GM21526 (cell line): Measurements from ENCODE around the gene WDR73.
"Not testable (repeated sequence)": the region's sequence is repeated elsewhere in the genome, so short reads cannot be mapped to it uniquely, and the experiment has no call there.

Experiments used
- ATAC-seq: cut with Tn5 transposase; IDR thresholded peaks from one replicate; pipeline ENCODE4 v1.9.1; 2021; ENCODE audit warnings: moderate library complexity; ENCODE audit not compliant: unreplicated experiment, low FRiP score

WDR73 gene

DNA sequence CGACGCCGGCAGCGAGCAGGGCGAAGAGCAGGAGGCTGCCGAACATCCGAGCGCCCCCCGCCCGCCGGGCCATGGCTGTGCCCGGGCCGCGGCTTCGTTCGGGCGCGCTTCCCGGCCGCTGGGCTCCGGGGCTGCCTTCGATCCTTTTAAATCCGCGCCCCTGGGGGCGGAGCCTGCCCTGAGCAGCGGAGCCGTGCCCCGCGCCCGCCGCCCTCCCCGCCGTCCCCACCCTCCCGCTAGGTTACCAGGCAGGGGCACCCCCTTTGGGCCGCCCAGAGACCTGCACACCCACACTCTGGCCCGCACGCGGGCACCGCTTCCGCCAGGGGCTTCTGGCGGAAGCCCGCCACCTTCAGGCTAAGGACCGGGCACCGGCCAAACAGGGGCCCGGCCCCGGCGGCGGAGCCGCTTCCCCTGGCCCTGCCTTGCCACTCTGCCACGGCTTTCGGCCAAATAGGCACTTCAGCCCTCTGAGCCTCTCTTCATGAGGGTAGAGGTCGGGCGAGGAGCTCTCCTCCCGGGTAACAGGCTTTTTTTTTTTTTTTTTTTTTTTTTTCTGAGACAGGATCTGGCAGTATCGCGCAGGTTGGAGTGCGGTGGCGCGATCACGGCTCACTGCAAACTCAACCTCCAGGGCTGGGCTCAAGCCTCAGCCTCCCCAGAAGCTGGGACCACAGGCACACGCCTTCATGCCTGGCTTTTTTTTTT lies 4.2 kb upstream of the WDR73 start, which contains the start of gene NMB:
NMB (minus strand) TSS at position 120 of the 708 bp plus-strand sequence; CDS start at position 73, 47 bp downstream.
- peak; percentile 50 for ATAC-seq

DNA sequence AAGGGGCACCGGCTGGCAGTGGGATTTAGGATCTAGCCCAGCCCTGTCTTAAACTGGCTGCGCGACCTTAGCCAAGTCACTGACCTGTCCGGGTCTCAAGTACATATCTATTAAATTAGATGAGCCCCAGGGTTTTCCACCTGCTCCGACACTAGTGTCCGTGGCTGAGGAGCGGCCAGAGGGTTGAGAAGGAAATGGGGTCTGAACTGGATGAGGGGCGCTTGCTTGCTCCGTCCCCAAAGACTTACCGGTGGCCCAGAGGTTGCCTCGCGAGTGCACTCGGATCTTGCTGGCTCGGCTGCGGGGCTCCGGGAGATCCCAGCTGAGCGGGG lies 3.6 kb upstream of the WDR73 start:
- no peak for ATAC-seq

DNA sequence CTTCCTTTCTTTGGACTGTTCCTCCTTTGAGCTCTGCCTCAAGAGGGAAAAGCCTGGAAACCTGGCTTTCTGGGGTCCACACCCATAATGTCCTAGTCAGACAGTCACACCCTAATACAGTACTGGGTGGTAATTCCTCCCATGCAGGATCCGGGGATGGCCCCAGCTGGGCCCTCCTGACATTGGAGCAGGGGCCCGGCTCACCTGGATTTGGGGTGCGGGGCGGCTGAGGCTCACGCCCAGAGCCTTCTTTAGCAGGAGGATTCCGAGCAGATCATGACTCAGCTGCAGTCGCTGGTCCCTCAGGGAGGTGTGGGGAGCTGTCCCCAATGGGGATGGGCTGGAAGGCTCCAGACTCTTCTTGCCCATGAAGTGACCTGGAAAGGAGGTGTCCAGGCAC lies 2.9 kb upstream of the WDR73 start:
- no peak for ATAC-seq

DNA sequence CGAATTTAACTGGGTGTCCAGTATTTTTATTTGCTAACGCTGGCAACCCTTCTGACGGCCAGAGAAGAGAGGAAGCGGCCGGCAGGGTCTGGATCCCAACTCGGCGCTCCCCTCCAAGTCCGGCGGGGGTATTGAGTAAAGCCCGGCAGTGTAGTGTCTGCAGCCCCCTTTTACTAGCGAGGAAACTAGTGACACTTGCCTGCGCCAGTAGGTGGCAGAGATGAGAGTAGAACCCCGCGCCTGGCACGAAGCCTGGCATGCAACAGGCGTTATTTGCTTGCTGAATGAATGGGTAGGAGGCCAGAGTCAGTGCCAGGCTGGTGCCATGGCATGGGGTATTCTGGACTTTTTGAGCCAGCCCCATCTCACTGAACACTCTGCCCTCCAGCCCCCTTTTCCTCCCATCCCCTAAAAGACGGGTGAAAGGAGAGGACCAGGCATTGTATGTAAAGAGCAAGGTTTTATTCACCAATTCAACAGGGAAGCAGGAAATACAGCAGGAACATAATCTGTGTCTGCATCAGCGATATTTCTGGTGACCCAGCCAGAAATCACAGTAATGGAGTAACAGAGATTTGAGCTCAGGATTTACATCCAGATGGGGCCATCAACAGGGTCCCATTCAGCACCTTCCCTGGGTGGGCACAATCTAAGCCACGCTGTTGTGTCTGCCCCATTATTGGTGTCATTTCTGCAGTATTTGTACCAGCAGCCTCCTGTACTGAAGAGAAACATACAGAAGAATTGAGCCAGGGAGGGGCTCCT lies 788 bp upstream of the WDR73 start:
- peak; percentile 36 for ATAC-seq

DNA sequence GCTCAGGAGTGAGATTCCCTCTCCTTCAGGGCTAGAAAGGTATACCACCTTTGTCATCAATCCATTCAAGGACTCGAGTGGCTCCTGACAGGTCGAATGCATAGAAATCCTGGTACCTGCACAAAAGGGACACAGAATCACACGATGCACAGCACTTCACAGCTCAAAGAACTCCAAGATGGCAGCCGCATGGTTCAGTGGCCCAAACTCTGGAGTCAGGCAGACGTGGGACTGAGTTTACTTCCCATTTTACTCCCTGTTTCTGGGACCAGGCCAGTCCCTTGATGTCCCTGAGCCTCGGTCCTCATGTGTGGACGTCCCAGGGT lies 536 bp downstream of the WDR73 start:
- no peak for ATAC-seq

DNA sequence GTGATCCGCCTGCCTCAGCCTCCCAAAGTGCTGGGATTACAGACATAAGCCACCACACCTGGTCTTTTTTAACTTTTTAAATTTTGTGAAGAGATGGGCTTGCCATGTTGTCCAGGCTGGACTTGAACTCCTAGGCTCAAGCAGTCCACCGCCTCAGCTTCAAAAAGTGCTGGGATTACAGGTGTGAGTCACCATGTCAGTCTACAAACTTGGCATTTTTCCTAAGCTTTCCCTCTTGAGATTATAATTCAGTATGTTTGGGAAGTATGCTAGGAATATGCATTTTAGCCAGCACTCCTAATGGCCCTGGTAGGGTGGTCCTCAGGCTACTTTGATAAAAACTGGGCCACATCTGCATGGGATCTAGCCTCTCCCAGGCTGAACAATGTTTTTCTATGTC lies 4.4 kb downstream of the WDR73 start:
- no peak for ATAC-seq

DNA sequence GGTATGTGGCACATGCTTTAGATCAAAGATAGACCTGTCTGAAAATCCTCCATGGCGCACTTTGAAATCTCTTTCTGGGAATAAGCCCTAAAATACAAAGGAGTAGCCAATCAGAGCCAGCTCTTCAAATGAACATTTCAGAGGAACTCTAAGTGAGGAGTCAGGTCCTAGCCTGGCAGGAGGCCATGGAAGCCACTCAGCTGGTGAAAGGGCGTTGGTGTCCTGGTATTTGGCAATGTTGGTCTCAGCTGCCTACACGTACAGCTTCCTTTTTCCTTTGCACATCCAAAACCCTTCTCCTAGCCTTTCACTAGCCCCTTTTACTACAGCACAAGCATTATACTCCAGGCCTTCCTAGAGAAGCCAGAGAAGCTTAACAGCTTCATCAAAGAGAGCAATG lies 5.5 kb downstream of the WDR73 start:
- ATAC-seq, result no peak

DNA sequence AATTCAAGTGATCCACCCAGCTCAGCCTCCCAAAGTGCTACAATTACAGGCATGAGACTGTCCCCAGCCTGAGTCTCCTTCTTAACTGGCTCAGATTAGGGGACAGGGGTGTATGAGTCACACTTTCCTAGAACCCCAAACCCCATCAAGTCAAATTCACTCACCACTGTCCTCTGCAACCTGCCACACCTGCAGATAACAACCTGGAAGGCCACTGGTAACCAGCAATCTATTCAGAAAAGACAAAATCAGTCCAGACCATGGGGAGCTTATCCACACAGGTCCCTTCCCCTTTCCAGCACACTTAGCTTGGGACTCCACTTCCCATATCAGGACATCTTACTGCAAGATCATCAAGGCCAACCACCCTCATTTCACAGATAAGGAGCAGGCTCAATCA lies 6.4 kb downstream of the WDR73 start:
- no peak for ATAC-seq

DNA sequence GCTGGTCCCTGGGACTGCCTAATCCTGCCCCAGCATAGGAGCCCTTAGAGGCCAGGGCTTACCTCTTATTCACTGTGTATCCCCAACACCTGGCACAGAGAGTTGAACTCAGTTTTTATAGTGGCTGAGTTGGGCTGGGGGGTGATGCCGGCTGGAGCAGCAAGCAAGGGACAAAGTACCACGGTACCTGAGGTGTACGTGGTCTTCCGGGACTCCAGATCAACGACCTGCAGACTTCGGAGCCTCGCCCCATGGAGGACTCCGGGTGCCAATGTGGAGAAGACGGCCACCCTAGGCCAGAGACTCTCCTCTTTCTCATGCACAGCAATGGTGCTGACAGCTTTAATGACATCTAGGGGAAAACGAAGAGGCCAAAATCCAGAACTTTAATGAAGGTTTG lies 8.1 kb downstream of the WDR73 start:
- ATAC-seq, result no peak

DNA sequence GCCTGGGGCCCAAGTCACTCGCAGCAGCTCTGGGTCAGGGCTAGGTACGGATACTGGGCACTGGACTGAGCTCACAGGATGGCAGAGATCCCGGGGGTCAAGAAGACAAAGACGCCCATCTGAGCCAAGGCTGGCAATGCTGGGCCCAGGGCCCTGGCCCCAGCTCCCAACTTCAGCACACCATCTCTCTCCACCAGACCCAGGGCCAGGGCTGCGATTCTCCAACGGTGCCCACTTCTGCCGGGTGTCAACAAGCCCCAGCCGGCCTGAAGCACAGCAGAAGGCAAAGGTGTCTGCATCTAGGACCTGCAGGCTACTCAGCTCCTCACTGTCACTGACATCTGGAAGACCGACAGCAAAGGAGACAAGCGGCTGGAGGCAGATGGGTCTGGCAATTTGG lies 8.6 kb downstream of the WDR73 start:
- ATAC-seq, result no peak

DNA sequence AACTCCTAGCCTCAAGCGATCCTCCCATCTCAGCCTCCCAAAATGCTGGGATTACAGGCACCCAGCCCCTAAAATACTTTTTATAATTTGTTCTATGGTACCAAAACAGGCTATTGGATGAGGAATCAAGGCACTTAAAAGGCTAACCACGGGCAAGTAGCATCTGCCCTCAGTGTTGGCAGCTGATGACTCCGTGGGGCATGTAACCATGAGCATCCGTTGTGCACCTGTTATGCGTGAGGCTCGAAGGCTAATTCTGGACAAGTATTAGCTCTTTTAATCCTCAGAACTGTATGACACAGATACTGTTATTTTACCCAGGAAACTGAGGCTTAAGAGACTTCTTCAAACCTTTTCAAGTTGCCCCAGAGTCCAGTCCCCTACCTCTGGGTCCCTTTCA lies 10.2 kb downstream of the WDR73 start:
- no peak for ATAC-seq

DNA sequence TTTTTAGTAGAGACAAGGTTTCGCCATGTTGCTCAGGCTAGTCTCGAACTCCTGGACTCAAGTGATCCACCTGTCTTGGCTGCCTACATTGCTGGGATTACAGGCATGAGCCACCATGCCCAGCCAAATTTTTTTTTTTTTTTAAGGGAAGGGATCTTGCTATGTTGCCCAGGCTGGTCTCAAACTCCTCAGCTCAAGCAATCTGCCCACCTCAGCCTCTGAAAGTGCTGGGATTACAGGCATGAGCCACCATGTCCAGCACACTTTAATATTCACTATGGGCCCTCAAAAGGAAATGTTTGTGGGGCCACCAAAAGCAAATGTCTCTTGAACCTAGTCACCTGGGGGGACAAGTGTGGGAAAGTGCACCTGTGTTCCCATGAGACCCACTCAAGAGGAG lies 11.4 kb downstream of the WDR73 start:
- not testable (repeated sequence) for ATAC-seq

DNA sequence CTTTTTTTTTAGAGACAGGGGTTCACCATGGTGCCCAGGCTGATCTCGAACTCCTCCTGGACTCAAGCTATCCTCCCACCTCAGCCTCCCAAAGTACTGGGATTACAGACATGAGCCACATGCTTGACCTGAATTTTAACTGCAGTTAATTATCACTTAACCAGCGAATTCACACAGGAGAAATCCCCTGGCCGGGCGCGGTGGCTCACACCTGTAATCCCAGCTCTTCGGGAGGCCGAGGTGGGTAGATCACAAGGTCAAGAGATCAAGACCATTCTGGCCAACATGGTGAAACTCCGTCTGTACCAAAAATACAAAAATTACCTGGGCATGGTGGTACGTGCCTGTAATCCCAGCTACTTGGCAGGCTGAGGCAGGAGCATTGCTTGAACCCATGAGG lies 12.2 kb downstream of the WDR73 start:
- ATAC-seq, result not testable (repeated sequence)

DNA sequence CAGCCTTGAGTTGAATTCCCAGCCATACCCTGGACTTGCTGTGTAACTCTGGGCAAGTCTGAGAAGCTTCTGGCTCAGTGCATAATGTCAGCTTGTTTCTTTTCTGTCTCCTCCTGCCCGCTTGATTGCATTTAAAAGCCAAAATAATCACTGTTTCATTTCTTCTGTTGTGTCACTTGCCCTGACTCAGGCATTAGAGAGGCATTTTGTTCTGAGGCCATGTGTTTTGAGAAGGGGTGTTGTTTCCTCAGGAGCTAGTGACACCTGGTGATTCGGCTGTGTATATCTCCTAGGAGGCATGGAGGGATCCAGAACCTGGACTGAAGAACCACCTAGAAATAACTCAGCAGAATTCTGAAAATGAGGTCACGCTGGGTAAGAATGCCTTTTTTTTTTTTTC lies 16.0 kb downstream of the WDR73 start:
- ATAC-seq, result no peak

DNA sequence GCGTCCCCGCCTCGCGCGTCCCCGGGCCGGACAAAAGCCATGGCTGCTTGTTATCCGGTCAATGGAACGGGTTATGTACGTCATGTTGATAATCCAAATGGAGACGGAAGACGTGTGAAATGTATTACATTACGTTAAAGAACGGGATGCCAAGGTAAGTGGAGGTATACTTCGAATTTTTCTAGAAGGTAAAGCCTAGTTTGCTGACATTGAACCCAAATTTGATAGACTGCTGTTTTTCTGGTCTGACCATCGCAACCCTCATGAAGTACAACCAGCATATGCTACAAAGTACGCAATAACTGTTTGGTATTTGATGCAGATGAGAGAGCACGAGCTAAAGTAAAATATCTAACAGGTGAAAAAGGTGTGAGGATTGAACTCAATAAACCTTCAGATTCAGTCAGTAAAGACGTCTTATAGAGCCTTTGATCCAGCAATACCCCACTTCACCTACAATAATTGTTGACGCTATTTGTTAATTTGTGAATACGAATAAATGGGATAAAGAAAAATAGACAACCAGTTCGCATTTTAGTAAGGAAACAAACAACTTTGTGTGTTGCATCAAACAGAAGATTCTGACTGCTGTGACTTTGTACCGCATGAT lies 19.8 kb downstream of the WDR73 start:
- no peak for ATAC-seq

DNA sequence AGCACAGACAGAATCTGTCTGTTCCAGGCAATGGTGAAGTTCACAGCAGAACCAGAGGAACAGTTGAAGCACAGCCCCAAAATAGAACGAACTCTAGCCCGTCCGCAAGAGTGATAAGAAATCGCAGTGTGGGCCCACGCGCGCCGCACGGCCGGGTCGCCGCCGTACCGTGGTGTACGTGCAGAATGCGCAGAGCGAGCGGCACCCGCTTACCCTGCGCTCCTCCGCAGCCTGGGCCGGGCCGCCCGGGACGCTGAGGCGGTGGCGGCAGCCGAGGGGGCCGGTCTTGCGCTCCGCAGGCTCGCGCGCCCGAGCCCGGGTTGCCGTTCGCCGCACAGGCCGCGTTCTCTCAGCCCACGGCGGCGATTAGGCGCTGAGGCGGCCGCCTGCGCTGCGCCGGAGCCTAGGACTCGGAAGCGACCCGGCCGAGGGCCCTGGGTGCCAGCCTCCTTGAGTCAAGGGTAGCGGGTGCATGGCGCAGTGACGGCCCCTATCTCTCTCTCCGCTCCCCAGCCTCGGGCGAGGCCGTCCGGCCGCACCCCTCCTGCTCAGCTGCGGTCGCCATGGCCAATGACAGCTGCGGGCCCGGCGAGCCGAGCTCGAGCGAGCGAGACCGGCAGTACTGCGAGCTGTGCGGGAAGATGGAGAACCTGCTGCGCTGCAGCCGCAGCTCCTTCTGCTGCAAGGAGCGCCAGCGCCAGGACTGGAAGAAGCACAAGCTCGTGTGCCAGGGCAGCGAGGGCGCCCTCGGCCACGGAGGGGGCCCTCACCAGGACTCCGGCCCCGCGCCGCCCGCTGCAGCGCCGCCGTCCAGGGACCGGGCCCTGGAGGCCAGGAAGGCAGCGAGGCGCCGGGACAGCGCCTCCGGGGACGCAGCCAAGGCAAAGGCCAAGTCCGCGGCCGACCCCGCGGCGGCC lies 20.5 kb downstream of the WDR73 start:
- peak; percentile 41 for ATAC-seq

DNA sequence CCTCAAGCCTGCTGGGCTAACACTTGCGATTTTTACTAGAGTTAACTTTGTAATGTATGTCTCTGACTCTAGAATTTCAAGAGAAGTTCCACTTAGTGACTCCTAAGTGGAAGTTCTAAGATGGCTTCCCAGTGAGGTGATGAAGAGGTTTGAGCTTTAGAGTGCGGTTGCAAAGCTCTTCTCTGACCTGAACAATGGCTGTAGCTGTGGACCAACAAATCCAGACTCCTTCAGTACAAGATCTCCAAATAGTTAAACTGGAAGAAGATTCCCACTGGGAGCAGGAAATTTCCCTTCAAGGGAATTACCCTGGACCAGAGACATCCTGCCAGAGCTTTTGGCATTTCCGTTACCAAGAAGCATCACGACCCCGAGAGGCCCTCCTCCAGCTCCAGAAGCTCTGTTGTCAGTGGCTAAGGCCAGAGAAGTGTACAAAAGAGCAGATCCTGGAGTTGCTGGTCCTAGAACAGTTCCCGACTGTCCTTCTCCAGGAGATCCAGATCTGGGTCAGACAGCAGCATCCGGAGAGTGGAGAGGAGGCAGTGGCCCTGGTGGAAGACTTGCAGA lies 22.3 kb downstream of the WDR73 start:
- no peak for ATAC-seq

DNA sequence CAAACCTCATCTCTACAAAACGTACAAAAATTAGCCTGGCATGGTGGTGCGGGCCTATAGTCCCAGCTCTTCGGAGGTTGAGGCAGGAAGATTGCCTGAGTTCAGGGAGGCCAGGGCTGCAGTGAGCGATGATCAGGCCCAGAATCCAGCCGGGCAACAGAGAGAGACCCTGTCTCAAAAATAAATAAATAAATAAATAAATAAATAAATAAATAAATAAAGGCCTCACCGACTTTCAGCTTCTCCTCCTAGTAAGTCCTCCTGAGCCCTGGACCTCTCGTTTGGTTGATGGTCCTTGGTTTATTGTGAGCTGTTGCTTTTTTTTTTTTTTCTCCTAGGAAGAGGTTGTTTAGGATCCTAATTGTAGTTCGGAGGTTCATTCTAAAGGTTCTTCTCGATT lies 25.1 kb downstream of the WDR73 start:
- ATAC-seq, result no peak

DNA sequence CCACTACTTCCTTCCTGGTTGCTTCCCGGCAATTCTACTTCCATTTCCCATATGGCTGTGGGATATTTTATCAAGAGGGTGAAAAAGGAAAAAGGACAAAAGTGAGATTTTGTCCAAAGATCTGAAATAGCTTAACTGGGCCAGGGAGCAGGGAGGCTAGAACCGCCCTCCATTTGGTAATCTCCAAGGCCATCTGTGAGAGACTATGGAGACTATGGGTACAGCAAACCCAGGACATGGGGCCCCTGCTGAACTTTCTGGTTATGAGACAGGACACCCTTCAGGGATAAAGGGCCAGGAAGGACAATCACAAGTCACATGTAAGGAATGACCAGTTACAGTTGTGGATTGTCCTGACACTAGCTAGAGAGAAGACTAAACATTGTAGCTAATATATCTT lies 29.0 kb downstream of the WDR73 start:
- no peak for ATAC-seq

DNA sequence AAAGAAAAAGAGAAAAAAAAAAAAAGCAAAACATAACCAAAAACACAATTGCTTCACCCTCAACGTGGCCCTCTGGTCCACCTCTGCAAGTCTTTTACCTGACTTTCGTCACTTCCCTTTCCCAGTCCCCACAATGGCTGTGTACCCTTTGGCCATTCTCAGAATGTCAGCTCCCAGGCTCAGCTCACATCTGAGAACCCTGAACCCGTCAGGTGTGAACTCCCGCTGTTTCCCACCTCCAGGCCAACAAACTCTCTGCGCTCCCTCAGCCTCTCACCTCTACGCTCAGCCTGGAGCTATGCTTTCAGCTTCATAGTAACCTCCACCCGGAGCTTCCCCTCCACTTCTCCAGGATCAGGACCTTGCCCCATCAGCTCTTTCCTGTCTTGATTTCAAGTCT lies 29.7 kb downstream of the WDR73 start:
- ATAC-seq, result no peak
